ENCODE data around the gene MBP.

MBP gene

DNA sequence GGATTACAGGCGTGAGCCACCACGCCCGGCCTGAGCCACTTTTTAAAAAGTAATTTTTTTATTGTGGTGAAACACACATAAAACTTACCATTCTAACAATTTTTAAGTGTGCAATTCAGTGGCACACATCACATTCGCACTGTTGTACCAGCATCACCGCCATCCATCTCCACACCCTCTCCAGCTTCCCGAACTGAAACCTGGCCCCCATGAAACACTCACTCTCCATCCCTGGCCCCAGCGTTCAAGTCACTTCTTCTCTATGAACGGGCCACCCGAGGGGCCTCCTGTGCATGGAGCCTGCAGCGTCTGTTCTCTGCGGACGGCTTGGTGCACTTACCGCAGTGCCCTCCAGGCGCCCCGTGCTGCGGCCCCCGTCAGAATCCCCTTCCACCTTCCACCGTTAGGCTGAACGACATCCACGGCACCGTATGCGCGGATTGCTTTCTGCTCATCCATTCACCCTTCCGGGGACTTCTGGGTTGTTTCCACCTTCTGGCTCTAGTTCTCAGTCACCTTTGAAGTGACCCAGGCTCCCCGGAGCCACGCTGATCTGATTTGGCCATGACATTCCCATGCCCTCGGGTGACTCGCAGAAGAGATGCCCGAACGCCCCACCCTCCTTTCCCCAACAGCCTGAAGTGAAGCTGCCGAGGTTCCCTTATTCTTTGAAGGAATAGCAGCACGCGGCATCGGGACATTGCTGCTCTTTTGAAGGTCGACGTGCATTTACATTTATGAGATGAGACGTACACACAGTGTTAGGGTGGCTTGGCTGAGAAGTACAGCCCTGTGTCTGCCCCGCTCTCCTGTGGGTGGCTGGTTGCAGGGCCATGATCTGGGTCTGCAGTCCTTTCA is 134.4 kb downstream of the MBP start:
- H3K4me3 ChIP-seq (ENCODE audit: low read depth, low read length), result no peak overlapping the region
- no peaks in the 10 kb centered on the region for H3K27me3 ChIP-seq (replicated peaks)
- no peak for DNase-seq
- H3K36me3 ChIP-seq (replicated peaks), result no peaks in the 10 kb centered on the region
- in situ Hi-C loops (cut with HindIII; ENCODE audit: low pct_ligation_motif_present, low sequenced_read_pairs), result no loop called here
- H3K27ac ChIP-seq, result no peak overlapping the region
- TF ChIP-seq, protein P1, sequence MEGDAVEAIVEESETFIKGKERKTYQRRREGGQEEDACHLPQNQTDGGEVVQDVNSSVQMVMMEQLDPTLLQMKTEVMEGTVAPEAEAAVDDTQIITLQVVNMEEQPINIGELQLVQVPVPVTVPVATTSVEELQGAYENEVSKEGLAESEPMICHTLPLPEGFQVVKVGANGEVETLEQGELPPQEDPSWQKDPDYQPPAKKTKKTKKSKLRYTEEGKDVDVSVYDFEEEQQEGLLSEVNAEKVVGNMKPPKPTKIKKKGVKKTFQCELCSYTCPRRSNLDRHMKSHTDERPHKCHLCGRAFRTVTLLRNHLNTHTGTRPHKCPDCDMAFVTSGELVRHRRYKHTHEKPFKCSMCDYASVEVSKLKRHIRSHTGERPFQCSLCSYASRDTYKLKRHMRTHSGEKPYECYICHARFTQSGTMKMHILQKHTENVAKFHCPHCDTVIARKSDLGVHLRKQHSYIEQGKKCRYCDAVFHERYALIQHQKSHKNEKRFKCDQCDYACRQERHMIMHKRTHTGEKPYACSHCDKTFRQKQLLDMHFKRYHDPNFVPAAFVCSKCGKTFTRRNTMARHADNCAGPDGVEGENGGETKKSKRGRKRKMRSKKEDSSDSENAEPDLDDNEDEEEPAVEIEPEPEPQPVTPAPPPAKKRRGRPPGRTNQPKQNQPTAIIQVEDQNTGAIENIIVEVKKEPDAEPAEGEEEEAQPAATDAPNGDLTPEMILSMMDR (IDR thresholded peaks at IDR 0.05; ENCODE audit: low read depth, low read length, missing control alignments), result no peak

DNA sequence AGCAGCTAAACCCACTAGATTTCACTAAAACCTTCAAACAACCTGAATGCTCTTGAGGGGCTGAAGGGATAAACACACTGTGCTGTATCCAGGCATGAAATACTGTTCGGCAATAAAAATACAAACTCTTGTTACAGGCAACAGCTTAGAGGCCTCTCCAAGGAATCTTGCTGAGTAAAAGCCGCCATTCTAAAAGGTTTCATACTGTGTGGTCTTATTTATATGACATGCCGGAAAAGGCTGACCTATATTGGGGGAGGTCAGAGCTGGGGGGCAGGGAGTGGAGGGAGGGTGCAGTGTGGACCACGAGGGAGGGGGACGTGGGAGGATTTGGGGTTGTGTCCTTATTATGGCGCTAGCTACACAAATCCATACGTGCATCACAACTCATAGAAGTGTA is 136.2 kb downstream of the MBP start:
- TF ChIP-seq, protein P1 (IDR thresholded peaks at IDR 0.05; ENCODE audit: low read depth, low read length, missing control alignments), result no peak
- in situ Hi-C loops (cut with HindIII; ENCODE audit: low pct_ligation_motif_present, low sequenced_read_pairs), result no loop called here

DNA sequence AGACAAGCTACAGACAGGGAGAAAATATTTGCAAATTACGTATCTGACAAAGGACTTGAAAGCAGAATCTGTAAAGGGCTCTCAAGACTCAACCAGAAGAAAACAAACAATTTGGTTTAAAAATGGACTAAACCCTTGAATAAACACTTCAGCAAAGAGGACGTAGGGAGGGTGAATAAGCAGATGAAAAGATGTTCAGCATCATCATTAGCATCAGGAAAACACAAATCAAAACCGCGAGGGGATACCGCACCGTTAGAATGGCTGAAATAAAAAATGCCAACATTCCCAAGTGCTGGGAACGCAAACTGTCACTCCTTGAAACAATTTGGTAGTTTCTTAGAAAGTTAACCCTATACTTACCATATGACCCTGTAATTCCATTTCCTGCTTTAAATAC is 136.7 kb downstream of the MBP start:
- no peak for DNase-seq
- in situ Hi-C loops (cut with HindIII; ENCODE audit: low pct_ligation_motif_present, low sequenced_read_pairs), result no loop called here
- no peaks in the 10 kb centered on the region for H3K27me3 ChIP-seq (replicated peaks)
- no peaks in the 10 kb centered on the region for H3K36me3 ChIP-seq (replicated peaks)
- TF ChIP-seq, protein P1 (IDR thresholded peaks at IDR 0.05; ENCODE audit: low read depth, low read length, missing control alignments), result no peak
- H3K4me3 ChIP-seq (ENCODE audit: low read depth, low read length), result no peak overlapping the region
- H3K27ac ChIP-seq, result no peak overlapping the region

More for the DNA sequence above, 136.2 kb downstream of the MBP start:
- no peak for DNase-seq
- Histone ChIP-seq H3K27ac (no peak overlapping the region), H3K36me3 (replicated peaks) (no peaks in the 10 kb centered on the region), H3K27me3 (replicated peaks) (no peaks in the 10 kb centered on the region), H3K4me3 (ENCODE audit: low read depth, low read length) (no peak overlapping the region)

DNA sequence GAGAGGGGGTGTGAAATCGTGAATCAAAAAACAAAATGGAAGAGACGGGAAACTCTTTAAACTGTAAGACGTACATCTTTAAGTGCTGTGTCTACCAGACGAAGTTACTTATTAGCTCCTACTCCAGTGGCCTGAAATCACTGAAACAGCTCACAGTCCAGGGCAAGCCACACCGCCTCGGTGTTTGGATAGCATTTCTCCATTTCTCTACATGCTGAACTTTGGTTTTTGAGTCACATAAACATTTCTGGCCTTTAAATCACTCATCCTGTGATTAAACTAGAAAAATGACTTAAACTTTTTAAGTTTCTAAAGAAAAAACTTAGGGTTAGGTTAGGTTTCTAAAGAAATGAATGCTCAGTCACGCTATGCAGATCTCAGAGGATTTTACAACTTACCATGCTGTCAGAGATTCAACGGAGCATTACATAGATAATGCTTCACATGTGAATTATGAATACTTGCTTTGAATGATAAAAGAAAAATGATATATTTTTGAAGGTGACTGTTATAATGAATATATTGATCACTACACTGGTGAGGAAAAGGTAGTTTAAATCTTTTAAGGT is 138.4 kb downstream of the MBP start:
- H3K27ac ChIP-seq, result no peak overlapping the region
- no peak for DNase-seq
- TF ChIP-seq, protein P1 (IDR thresholded peaks at IDR 0.05; ENCODE audit: low read depth, low read length, missing control alignments), result no peak
- H3K4me3 ChIP-seq (ENCODE audit: low read depth, low read length), result no peak overlapping the region
- H3K27me3 ChIP-seq (replicated peaks), result no peaks in the 10 kb centered on the region
- H3K36me3 ChIP-seq (replicated peaks), result no peaks in the 10 kb centered on the region
- in situ Hi-C loops (cut with HindIII; ENCODE audit: low pct_ligation_motif_present, low sequenced_read_pairs), result no loop called here

DNA sequence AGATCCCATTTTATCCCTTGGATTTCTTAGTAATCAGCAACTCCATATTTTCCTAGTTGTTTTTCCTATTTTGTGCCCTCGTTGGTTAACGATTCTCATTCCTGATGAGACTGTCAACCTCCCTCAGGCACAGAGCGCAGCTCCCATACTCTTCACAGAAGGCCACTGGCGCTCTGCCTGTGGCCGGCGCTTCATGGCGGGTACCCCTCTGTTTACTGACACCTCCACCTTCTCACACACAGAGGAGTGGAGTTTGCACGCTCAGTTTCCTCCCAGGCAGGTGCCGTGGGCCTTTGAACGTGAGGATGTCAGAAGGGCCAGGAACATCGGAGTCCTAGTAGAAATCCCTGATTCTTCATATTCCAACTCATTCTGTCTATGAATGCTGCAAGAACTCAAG is 139.0 kb downstream of the MBP start:
- no peaks in the 10 kb centered on the region for H3K36me3 ChIP-seq (replicated peaks)
- in situ Hi-C loops (cut with HindIII; ENCODE audit: low pct_ligation_motif_present, low sequenced_read_pairs), result no loop called here
- TF ChIP-seq, protein P1 (IDR thresholded peaks at IDR 0.05; ENCODE audit: low read depth, low read length, missing control alignments), result no peak
- H3K27me3 ChIP-seq (replicated peaks), result no peaks in the 10 kb centered on the region
- no peak overlapping the region for H3K27ac ChIP-seq
- no peak overlapping the region for H3K4me3 ChIP-seq (ENCODE audit: low read depth, low read length)
- no peak for DNase-seq

Data from brain microvascular endothelial cell (primary cell).